GM18873 (cell line): ENCODE data around the gene CHRNG.

Source experiments
- ATAC-seq: cut with Tn5 transposase; IDR thresholded peaks from one replicate; pipeline ENCODE4 v1.9.1; 2021; ENCODE audit warnings: mild to moderate bottlenecking, moderate library complexity, moderate number of reproducible peaks; ENCODE audit not compliant: unreplicated experiment, low FRiP score

Gene CHRNG

DNA sequence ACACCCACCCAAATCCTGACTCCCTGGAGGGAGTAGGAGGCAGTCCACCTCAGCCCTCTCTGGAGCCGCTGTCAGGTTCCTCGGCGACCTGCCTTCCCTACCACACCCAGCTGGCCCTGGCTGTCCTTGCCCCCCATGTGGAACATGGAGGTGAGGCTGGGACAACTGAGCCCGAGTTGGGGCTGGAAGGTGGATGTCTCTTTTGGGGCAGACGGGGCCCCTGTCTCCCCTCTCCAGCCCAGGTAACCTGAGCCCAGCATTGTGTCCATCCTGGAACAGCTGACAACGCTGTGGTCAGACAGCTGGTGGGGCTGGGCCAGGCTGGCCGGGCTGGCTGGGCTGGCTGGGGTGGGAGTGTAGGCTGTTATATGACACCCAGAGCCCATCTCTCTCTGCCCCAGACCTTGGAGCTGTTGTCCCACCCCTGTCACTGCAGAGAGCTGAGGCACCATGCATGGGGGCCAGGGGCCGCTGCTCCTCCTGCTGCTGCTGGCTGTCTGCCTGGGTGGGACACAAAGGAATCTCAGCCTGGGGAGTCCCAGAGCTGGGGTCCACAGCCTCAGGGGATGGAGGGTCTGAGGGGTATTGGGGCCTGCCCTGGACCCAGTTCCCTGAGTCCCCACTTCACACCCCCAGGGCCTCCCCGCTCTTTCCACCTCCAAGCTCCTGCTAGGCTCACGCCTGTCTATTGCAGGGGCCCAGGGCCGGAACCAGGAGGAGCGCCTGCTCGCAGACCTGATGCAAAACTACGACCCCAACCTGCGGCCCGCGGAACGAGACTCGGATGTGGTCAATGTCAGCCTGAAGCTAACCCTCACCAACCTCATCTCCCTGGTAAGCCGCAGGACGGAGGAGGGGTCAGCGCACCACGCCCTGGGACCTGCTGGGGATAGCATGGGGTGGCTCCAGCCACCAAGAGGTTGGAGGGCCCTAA, at the start of gene CHRNG:
Gene CHRNG (plus strand): TSS at position 395 of the 934 bp plus-strand sequence. CDS start 56 bp downstream, at position 451.
- ATAC-seq = no peak

DNA sequence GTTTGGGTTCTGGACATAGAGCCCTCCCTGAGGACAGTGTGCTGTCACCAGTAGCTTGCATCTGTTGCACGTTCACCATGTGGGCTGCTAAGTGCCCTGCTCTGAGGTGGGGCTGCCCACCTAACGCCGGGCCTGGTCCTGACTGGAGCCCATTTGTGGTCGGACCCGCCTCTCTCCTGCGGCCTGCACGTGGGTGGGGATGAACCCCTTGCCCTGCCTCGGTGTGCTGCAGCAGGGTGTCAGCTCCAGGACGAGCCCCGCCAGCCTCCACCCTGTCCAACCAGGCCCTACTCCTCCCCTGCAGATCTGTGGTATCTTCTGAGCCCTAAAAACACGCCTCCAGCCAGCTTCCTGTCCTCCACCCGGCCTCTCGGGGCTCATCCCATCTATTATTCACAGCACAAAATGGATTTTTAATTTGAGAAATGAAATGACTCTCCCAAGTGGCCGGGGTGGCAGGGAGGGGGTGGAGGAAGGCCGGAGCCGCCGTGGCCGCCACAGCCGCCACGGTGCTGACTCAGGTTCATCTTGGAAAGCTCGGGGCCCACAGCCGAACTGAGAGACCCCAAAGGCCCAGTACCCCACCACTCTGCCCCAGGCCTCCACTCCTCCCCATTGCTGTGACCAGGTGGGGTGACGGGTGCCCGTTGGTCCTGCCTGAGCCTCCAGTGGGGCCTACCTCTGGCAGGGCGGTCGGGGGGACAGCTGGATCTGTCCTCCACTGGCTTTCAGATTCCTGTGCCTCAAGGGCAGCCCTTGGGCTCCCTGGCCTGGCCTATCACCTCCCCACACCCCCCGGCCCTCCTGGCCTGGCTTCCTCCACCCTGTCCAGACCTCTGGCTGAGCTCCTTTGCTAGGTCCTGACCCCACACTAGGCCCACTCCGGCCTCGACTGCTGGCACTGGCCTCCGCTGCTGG, 49.0 kb upstream of the CHRNG start:
- no peak for ATAC-seq

GRCh38 chr2:232491139-232491780, 48.2 kb upstream of the CHRNG start:
- ATAC-seq = no peak

DNA sequence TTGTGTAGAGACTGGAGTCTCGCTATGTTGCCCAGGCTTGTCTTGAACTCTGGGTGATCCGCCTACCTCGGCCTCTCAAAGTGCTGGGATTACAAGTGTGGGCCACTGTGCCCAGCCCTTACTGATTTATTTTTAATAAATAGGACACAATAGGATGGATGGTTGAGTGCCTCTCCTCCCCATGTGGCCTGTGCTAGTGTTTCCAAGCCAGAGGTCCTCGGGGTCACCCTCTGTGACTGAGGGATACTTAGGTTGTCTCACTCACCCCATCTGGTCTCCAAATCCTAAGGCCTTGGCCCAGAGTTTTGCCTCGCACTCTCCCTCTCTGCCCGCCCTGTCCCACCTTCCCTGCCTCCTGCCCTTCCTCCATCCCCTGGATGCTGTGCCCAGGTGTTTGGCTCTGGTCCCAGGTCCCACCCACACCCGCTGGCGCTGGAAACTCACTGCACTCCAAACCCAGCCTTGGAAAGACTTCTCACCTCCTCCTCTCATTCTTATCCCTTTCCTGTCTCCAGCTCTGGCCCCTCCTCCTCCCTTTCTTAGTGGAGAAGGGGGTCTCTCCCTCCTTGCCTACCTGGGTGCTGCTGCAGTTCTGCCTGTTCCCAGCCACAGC, 47.1 kb upstream of the CHRNG start:
- no peak for ATAC-seq

- no peak for ATAC-seq
Measured at GRCh38 chr2:232492963-232493700, 46.4 kb upstream of the CHRNG start.

- ATAC-seq = no peak
Measured at GRCh38 chr2:232493701-232494474, 45.6 kb upstream of the CHRNG start.

DNA sequence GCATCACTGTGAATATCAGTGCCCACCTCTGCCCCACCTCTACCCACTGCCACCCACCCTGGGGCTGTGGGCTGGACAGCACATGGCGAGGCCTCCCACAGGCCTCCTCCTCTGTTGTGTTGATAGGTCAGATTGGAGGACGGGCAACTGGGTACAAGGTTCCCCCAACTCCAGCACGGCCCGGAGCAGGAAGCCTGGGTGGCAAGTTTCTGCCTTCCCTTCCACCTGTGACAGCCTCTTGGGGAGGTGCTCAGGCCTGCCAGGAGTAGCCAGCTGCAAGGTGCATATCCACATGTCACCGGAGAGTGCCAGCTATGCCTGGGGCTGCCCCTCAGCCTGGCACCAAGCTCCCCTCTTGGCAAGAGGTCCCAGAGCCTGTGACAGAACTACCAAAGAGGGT, 45.0 kb upstream of the CHRNG start:
- ATAC-seq = no peak

- no peak for ATAC-seq
Measured at GRCh38 chr2:232495292-232495691, 44.2 kb upstream of the CHRNG start.

- ATAC-seq = no peak
Measured at GRCh38 chr2:232496501-232497270, 42.8 kb upstream of the CHRNG start.

- no peak for ATAC-seq
Measured at GRCh38 chr2:232497348-232497747, 42.1 kb upstream of the CHRNG start.

GRCh38 chr2:232498452-232498851, 41.0 kb upstream of the CHRNG start:
- no peak for ATAC-seq

- ATAC-seq = no peak
Measured at GRCh38 chr2:232501331-232501771, 38.1 kb upstream of the CHRNG start.

- ATAC-seq = no peak
Measured at GRCh38 chr2:232501794-232502390, 37.6 kb upstream of the CHRNG start.

DNA sequence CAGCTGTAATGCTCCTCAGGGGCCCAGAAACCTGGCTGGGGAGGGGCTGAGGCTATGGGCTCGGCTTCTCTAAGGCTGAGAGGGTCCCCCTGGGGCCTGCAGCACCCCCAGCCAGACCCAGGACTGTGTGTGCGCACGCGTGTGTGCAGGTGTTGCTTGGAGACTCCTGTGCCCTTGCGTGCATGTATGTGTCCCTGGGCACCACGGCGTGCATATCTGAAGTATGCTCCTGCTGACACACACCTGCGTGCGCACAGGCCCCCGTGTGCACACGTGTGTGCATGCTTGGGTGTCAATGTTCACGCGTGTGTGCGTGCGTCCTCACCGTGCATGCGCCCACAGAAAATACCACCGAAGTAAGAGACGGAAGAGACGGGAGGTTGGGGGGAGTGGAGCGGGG, 37.0 kb upstream of the CHRNG start:
- no peak for ATAC-seq

DNA sequence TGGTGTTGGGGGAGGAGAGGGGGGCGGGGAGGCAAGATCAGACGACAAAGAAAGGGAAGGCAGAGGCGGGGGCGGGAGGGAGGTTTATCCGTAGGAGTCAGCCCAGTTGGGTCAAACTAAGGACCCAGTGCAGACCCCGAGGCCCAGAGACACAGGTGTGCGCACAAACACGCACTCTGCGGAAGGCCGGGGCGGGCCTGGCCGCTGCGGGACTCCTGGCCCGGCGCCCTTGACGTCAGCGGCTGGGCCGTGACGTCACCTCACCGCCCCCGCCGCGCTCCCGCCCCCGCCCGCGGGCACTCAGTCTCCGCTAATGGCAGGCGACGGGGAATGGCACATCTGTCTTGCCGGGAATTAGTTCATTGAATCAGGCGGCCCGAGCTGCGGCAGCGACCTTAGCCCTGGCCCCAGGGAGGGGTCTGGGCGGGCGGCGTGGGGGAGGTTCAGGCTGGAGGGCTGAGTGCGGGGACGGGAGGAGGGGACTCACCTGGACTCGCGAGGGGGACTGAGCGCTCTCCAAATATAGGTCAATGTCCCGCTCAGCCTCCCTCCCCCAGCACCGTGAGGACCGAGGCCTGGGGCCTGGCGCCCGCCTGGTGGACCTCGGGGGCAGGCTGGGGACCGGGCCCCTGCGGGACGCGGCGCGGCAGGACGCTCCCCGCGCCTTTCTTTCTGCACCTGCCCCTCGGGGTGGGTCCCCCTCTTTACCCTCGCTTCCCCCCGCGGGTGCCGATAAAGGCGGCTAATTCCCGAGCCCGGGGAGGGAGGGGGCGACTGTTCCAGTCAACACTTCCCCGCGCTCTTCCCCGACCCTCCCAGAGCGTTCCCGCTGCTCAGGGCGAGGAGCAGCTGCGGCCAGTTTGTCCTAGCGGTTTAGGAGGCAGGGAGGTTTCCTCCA, 36.3 kb upstream of the CHRNG start:
- no peak for ATAC-seq

DNA sequence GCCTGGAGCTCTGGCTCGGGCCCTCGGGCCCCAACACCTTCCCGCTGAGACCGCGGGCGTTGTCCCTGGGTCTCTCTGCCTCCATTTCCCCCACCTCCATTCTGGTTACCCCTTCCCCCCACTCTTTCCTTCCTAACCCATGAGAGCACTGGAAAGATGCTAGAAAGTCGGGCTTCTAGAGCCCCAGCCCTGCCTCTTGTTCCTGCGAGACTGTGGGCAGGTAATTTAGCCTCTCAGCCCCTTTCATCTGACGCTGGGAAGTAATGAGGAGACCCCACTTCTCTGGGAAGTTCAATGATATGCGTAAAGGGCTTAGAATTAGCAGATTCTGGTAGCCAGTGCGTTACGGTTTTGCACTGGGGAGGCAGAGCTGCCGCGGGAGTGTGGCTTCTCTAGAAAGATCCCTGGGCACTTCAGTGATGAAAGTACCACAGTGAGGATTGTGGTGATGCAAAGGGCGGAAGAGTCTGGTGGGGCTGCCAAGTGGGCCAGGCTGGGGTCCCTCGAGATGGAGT, 35.6 kb upstream of the CHRNG start:
- ATAC-seq = no peak
